ENCODE measurements around the gene MAML2. TPM values are rescaled to one million over a fixed set of nuclear protein-coding genes. Genes with fewer than 3 reads are reported as not detected.

The MAML2 gene
- total RNA-seq, 3 donors from 2014 or later (not counting 1 experiment from before 2014, with no cell fraction given), result 14.2 to 20.5 (median 16.1) TPM

- Histone ChIP-seq H3K36me3 (ENCODE audit: control insufficient read depth, insufficient read depth, low read length) (peaks cover 14% of the 10 kb centered on the region), H3K4me3 (ENCODE audit: low read length) (no peak overlapping the region), H3K27ac (ENCODE audit: low read length) (no peak overlapping the region), H3K27me3 (ENCODE audit: control insufficient read depth, insufficient read depth, low read length) (no peaks in the 10 kb centered on the region), H3K4me1 (ENCODE audit: control insufficient read depth, insufficient read depth, low read length) (no peaks in the 10 kb centered on the region), H3K9me3 (ENCODE audit: control insufficient read depth, insufficient read depth, low read length) (no peaks in the 10 kb centered on the region)
- Mint-ChIP-seq H3K9me3 (no peaks in the 10 kb centered on the region), H3K36me3 (no peaks in the 10 kb centered on the region), H3K4me1 (no peaks in the 10 kb centered on the region), H3K27ac (no peak overlapping the region), H3K27me3 (ENCODE audit: low read depth in 2 of 2) (no peaks in the 10 kb centered on the region), H3K4me3 (no peak overlapping the region)
- TF ChIP-seq, protein P1, sequence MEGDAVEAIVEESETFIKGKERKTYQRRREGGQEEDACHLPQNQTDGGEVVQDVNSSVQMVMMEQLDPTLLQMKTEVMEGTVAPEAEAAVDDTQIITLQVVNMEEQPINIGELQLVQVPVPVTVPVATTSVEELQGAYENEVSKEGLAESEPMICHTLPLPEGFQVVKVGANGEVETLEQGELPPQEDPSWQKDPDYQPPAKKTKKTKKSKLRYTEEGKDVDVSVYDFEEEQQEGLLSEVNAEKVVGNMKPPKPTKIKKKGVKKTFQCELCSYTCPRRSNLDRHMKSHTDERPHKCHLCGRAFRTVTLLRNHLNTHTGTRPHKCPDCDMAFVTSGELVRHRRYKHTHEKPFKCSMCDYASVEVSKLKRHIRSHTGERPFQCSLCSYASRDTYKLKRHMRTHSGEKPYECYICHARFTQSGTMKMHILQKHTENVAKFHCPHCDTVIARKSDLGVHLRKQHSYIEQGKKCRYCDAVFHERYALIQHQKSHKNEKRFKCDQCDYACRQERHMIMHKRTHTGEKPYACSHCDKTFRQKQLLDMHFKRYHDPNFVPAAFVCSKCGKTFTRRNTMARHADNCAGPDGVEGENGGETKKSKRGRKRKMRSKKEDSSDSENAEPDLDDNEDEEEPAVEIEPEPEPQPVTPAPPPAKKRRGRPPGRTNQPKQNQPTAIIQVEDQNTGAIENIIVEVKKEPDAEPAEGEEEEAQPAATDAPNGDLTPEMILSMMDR (IDR thresholded peaks at IDR 0.05), result no peak
- DNase-seq (no peak), ATAC-seq (no peak)
- intact Hi-C loops (cut with micrococcal nuclease), result no loop called here
- 83% methylated on average over 9 of the region's 10 CpGs for WGBS (ENCODE audit: insufficient coverage)
Measured at GRCh38 chr11:95993438-95994298, 349.3 kb downstream of the MAML2 start.

- H3K4me3 ChIP-seq (ENCODE audit: low read length), result no peak overlapping the region
- DNase-seq (no peak), ATAC-seq (no peak)
- H3K9me3 ChIP-seq (ENCODE audit: control insufficient read depth, insufficient read depth, low read length), result no peaks in the 10 kb centered on the region
- H3K27ac Mint-ChIP-seq, result no peak overlapping the region
- H3K36me3 ChIP-seq (ENCODE audit: control insufficient read depth, insufficient read depth, low read length), result peaks cover 16% of the 10 kb centered on the region
- no peaks in the 10 kb centered on the region for H3K4me1 ChIP-seq (ENCODE audit: control insufficient read depth, insufficient read depth, low read length)
- no peak overlapping the region for H3K4me3 Mint-ChIP-seq
- intact Hi-C loops (cut with micrococcal nuclease), result no loop called here
- no peaks in the 10 kb centered on the region for H3K9me3 Mint-ChIP-seq
- TF ChIP-seq, protein P1 (IDR thresholded peaks at IDR 0.05), result no peak
- no peaks in the 10 kb centered on the region for H3K4me1 Mint-ChIP-seq
- H3K36me3 Mint-ChIP-seq, result no peaks in the 10 kb centered on the region
- no peaks in the 10 kb centered on the region for H3K27me3 ChIP-seq (ENCODE audit: control insufficient read depth, insufficient read depth, low read length)
- no CpG with 5 or more reads among the region's 1 CpG for WGBS (ENCODE audit: insufficient coverage)
- no peak overlapping the region for H3K27ac ChIP-seq (ENCODE audit: low read length)
- H3K27me3 Mint-ChIP-seq (ENCODE audit: low read depth in 2 of 2), result no peaks in the 10 kb centered on the region
Measured at GRCh38 chr11:95991545-95991944, 351.4 kb downstream of the MAML2 start.

DNA sequence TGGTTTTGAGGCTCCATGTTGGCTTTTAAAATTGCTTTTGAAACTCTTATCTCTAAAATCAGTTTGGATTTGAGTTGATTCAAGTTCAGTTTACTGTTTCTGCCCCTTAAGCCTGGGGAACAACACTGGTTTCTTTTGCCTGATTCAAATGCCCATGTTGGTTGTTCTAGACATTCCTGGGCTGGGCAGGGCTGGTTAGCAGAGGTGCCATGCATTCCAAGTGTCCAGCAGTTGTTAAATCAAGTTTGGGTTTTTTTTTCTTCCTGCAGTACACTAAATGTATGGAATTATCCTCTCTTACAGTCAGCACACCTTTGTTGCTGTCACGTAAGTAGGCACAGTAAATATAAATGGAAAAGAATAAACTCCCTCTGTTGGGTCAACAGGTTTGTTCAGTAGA is 351.9 kb downstream of the MAML2 start:
- intact Hi-C loops (cut with micrococcal nuclease), result no loop called here
- H3K27me3 Mint-ChIP-seq (ENCODE audit: low read depth in 2 of 2), result no peaks in the 10 kb centered on the region
- no peaks in the 10 kb centered on the region for H3K4me1 Mint-ChIP-seq
- DNase-seq, result no peak
- ATAC-seq, result no peak
- Histone ChIP-seq H3K27ac (ENCODE audit: low read length) (no peak overlapping the region), H3K9me3 (ENCODE audit: control insufficient read depth, insufficient read depth, low read length) (no peaks in the 10 kb centered on the region), H3K4me1 (ENCODE audit: control insufficient read depth, insufficient read depth, low read length) (no peaks in the 10 kb centered on the region), H3K27me3 (ENCODE audit: control insufficient read depth, insufficient read depth, low read length) (no peaks in the 10 kb centered on the region), H3K4me3 (ENCODE audit: low read length) (no peak overlapping the region), H3K36me3 (ENCODE audit: control insufficient read depth, insufficient read depth, low read length) (peaks cover 16% of the 10 kb centered on the region)
- H3K36me3 Mint-ChIP-seq, result no peaks in the 10 kb centered on the region
- no peak overlapping the region for H3K4me3 Mint-ChIP-seq
- TF ChIP-seq, protein P1 (IDR thresholded peaks at IDR 0.05), result no peak
- no peak overlapping the region for H3K27ac Mint-ChIP-seq
- 100% methylated on average over 1 of the region's 1 CpG for WGBS (ENCODE audit: insufficient coverage)
- H3K9me3 Mint-ChIP-seq, result no peaks in the 10 kb centered on the region
